Lung (tissue), 12 donors: Measurements from ENCODE around the gene KRT16. TPM values are rescaled to one million over a fixed set of nuclear protein-coding genes. Genes with fewer than 3 reads are reported as not detected.

ENCODE experiments used
- ATAC-seq: fragments of 200-7000 bp; cut with Tn5 transposase; one replicate; pipeline ENCODE4 v1.9.1; 2020; ENCODE audit warnings: moderate number of reproducible peaks; ENCODE audit not compliant: insufficient read depth, low FRiP score
- DNase-seq, 3 donors: peaks; one replicate each; pipeline ENCODE4 v3.0.0-alpha.2; 2013 to 2017
- H3K27ac ChIP-seq, 2 donors: one replicate each; pipeline ENCODE4 v1.5.1; 2013; ENCODE audit warnings: mild to moderate bottlenecking in 2 of 2, moderate library complexity in 2 of 2, control low read depth in 1 of 2, inconsistent platforms in 1 of 2, low read depth in 1 of 2, low read length in 1 of 2
- H3K27me3 ChIP-seq, 3 donors: one replicate each; pipeline ENCODE4 v1.5.1; 2013; ENCODE audit warnings: low read length in 2 of 3; ENCODE audit not compliant: control insufficient read depth in 3 of 3, insufficient read depth in 3 of 3
- H3K36me3 ChIP-seq, 4 donors: one replicate each; pipeline ENCODE4 v1.5.1; 2013; ENCODE audit warnings: low read length in 4 of 4, mild to moderate bottlenecking in 1 of 4, moderate library complexity in 1 of 4; ENCODE audit not compliant: control insufficient read depth in 4 of 4, insufficient read depth in 4 of 4
- H3K4me1 ChIP-seq, 5 donors: one replicate each; pipeline ENCODE4 v1.5.1; 2013; ENCODE audit warnings: low read length in 5 of 5, mild to moderate bottlenecking in 2 of 5, moderate library complexity in 1 of 5; ENCODE audit not compliant: control insufficient read depth in 5 of 5, insufficient read depth in 5 of 5
- H3K4me3 ChIP-seq: one replicate; pipeline ENCODE4 v1.5.1; 2013; ENCODE audit warnings: mild to moderate bottlenecking, control low read depth, moderate library complexity
- H3K9ac ChIP-seq, 2 donors: one replicate each; pipeline ENCODE4 v1.5.1; 2013; ENCODE audit warnings: low read length in 2 of 2, control low read depth in 1 of 2; ENCODE audit not compliant: insufficient read depth in 1 of 2
- H3K9me3 ChIP-seq, 4 donors: one replicate each; pipeline ENCODE4 v1.5.1; 2013; ENCODE audit warnings: low read length in 3 of 4, mild to moderate bottlenecking in 1 of 4, moderate library complexity in 1 of 4; ENCODE audit not compliant: control insufficient read depth in 4 of 4, insufficient read depth in 3 of 4
- WGBS, 2 donors: extraction: QIAGEN DNeasy Blood & Tissue Kit; methylation state at CpG; one replicate each; pipeline ENCODE4 v1.1.7; 2013; 5-methylcytosine and 5-hydroxymethylcytosine counted together
- polyA plus RNA-seq, 2 donors: library from polyadenylated mRNA; stranded (reverse); fragments of 200-250 nt; gene quantifications; one replicate each; pipeline ENCODE4 v1.2.1, GENCODE V29; 2013
- total RNA-seq, 2 donors: library from RNA; depleted of rRNA in 1 of 2; stranded (reverse); fragments of >200 nt in 1 of 2; gene quantifications; one replicate each; pipeline ENCODE4 v1.2.1, GENCODE V29; 2014 to 2021
- TF ChIP-seq, protein P1 (sequence below): IDR thresholded peaks from 2 replicates; pipeline ENCODE4 v1.5.1; 2012; ENCODE audit warnings: mild to moderate bottlenecking; ENCODE audit errors: control extremely low read depth, extremely low read depth
- donor health status: control.
- donor health status: control.
- donor health status: Bipolar disorder and iron deficiency.
- donor health status: healthy.
- donor health status: DM: yes; HTN: yes; CAD: no.

KRT16 gene
- total and polyA plus RNA-seq, 4 donors, result 0.10 to 0.28 (median 0.18) TPM; not detected in 1

GRCh38 chr17:41600318-41600717 is 12.2 kb downstream of the KRT16 start:
- no peak overlapping the region for H3K9ac ChIP-seq
- no peaks in the 10 kb centered on the region for H3K9me3 ChIP-seq
- H3K4me1 ChIP-seq, result no peaks in the 10 kb centered on the region
- no peak for ATAC-seq
- H3K27me3 ChIP-seq, result no peaks in the 10 kb centered on the region
- no peak overlapping the region for H3K27ac ChIP-seq
- no peaks in the 10 kb centered on the region for H3K36me3 ChIP-seq
- TF ChIP-seq, protein P1, sequence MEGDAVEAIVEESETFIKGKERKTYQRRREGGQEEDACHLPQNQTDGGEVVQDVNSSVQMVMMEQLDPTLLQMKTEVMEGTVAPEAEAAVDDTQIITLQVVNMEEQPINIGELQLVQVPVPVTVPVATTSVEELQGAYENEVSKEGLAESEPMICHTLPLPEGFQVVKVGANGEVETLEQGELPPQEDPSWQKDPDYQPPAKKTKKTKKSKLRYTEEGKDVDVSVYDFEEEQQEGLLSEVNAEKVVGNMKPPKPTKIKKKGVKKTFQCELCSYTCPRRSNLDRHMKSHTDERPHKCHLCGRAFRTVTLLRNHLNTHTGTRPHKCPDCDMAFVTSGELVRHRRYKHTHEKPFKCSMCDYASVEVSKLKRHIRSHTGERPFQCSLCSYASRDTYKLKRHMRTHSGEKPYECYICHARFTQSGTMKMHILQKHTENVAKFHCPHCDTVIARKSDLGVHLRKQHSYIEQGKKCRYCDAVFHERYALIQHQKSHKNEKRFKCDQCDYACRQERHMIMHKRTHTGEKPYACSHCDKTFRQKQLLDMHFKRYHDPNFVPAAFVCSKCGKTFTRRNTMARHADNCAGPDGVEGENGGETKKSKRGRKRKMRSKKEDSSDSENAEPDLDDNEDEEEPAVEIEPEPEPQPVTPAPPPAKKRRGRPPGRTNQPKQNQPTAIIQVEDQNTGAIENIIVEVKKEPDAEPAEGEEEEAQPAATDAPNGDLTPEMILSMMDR, result no peak
- DNase-seq, result no peak
- WGBS, 2 donors, result 71 to 76% methylated on average over 4 of the region's 4 CpGs
- no peak overlapping the region for H3K4me3 ChIP-seq

DNA sequence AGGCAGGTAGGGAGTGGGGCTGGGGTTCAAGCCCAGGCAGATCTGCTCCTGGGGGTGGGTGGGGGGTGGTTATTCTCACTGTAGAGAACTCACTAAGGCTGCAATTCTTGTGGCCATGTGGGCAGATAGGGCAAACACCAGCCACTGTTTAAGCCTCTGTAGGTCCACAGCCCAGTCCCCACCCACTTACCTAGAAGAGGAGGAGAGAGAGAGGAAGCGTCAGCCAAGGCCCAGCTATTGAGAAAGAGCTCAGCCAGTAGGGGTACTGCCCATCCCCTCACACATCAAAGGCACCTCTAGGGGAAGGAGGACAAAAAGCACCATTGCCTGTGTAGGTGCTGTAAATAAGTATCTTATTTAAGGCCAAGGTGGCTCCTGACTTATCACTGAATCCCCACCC is 12.9 kb downstream of the KRT16 start:
- Histone ChIP-seq H3K27ac (no peak overlapping the region), H3K9ac (no peak overlapping the region), H3K4me3 (no peak overlapping the region), H3K4me1 (no peaks in the 10 kb centered on the region), H3K36me3 (no peaks in the 10 kb centered on the region), H3K9me3 (no peaks in the 10 kb centered on the region), H3K27me3 (no peaks in the 10 kb centered on the region)
- ATAC-seq (no peak), DNase-seq (no peak)
- TF ChIP-seq, protein P1, result no peak
- 21 to 40% methylated on average over 1 of the region's 1 CpG for WGBS, 2 donors

DNA sequence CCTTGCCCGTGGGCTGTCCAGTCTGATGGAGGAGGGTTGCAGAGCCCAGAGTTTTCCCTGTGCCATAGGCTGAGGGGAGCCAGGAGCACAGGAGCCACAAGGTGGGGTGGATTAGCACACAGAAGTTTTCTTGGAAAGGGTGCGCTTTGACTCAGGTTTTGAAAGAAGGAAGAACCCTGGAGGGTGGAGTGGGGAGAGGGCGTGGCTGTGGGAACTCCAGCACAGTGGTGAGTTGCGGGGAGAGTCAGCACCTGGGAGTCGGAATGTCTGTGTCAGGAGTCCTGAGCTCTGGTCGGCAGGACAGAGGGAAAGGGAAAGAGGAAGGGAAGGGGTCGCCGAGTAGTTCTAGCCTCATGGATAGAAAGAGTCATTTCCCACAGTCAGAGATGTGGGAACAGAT is 17.0 kb downstream of the KRT16 start:
- 77 to 80% methylated on average over 8 of the region's 8 CpGs for WGBS, 2 donors
- no peak overlapping the region for H3K27ac ChIP-seq
- H3K27me3 ChIP-seq, result no peaks in the 10 kb centered on the region
- ATAC-seq, result no peak
- DNase-seq, result no peak
- H3K9me3 ChIP-seq, result no peaks in the 10 kb centered on the region
- no peak overlapping the region for H3K9ac ChIP-seq
- no peaks in the 10 kb centered on the region for H3K36me3 ChIP-seq
- TF ChIP-seq, protein P1, result no peak
- H3K4me3 ChIP-seq, result no peak overlapping the region
- H3K4me1 ChIP-seq, result no peaks in the 10 kb centered on the region

DNA sequence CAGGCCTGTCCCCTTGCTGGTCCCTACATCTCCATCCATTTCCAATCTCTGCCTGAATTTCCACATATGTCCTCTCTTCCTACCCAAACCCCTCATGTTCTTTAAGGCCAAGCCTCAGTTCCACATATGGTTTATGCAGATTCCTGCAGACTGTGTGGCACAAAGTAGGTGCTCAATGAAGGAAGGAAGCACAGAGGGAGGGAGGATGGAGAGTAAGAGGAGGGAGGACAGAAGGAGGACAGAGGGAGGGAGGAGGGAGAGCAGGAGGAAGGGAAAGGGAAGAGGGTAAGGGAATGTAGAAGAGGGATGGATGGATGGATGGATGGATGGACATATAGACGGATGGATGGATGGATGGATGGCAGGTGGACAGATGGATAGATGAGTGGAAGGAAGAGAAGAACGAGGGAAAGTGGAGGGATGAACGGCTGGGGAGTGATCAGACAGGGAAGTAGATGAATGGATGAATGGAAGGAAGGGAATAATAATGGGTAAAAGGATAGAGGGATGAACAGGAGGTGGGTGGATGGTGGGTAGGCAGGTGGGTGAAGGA is 18.1 kb downstream of the KRT16 start:
- Histone ChIP-seq H3K27ac (no peak overlapping the region), H3K9me3 (no peaks in the 10 kb centered on the region), H3K27me3 (no peaks in the 10 kb centered on the region), H3K4me1 (no peaks in the 10 kb centered on the region), H3K9ac (no peak overlapping the region), H3K4me3 (no peak overlapping the region), H3K36me3 (no peaks in the 10 kb centered on the region)
- 62 to 70% methylated on average over 3 of the region's 3 CpGs for WGBS, 2 donors
- ATAC-seq (no peak), DNase-seq (no peak)
- TF ChIP-seq, protein P1, result no peak
